ENCODE results near the gene BLOC1S3. TPM values are rescaled to one million over a fixed set of nuclear protein-coding genes. Genes with fewer than 3 reads are reported as not detected.
A peak's percentile ranks its signal among the peaks of the same experiment; 100 is the strongest.

BLOC1S3 gene
- total and polyA plus RNA-seq, 2 of the 4 experiments (the other 2 are of a cell fraction) = 1.1 to 4.9 TPM

DNA sequence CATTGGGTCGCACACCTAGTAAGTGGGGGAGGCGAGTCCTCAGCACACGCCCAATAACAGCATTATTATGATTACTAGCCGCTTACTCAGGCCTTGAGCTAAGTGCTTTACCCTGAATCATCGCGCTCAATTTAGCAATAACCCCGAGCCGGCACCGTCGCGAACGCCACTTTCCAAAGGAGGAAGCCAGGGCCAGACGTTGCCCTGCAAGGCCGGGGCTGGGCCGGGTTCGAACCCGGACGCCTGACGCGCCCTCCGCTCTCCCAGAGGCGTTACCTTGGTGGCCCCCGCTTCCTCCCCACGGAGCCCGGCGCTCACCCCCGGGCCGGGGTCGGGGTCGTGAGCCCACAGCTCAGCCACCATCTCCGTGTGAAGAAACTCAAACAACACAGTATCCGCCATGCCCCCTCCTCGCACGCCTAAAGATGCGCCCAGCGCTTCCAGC lies 745 bp upstream of the BLOC1S3 start, which contains the start of gene TRAPPC6A:
Gene TRAPPC6A, minus strand, starts transcription at position 421 of the 445 bp plus-strand sequence. Its CDS starts 19 bp downstream, at position 402.
- in situ Hi-C loops (cut with MboI; ENCODE audit: low sequenced_read_pairs) = no loop called here
- H4K91ac ChIP-seq (ENCODE audit: insufficient read depth, low read depth, low read length) = no peak within 1 kb of the TSS; the same call in 1 of the 2 replicates
- H2AK5ac ChIP-seq (ENCODE audit: low read depth, low read length) = no peak within 1 kb of the TSS; the same call in 1 of the 2 replicates
- peaks cover 16% of the 10 kb centered on the region; the same call in 1 of the 2 replicates for H4K20me1 ChIP-seq (ENCODE audit: insufficient read depth, low read length)
- H3K36me3 ChIP-seq (ENCODE audit: control insufficient read depth, insufficient read depth, low read length) = peaks cover 4% of the 10 kb centered on the region; the same call in 1 of the 2 replicates
- no TSS peak for BruUV-seq (replicated peaks)
- peak within 1 kb of the TSS; percentile 54 for H3K4ac ChIP-seq (ENCODE audit: low read depth, low read length)
- H3K18ac ChIP-seq (ENCODE audit: low read depth, low read length) = 0 out of 2 replicates have a peak within 1 kb of the TSS, but pooled peaks have one; percentile 12
- TF ChIP-seq CEBPB (IDR thresholded peaks at IDR 0.05; ENCODE audit: low read depth, low read length) = peak; percentile 88
- TF ChIP-seq POLR2A (IDR thresholded peaks at IDR 0.05; ENCODE audit: low read depth, low read length) = peak; percentile 86
- peak; percentile 54; the same call in 1 of the 2 replicates for TF ChIP-seq FOS (IDR thresholded peaks at IDR 0.05; ENCODE audit: low read depth, low read length)
- peak; percentile 93; the same call in 1 of the 2 replicates for TF ChIP-seq CHD1 (IDR thresholded peaks at IDR 0.05; ENCODE audit: low read depth, low read length)
- TF ChIP-seq NFE2L2 (IDR thresholded peaks at IDR 0.05; ENCODE audit: low read depth, low read length) = no peak
- WGBS, 2 experiments (ENCODE audit: extremely low coverage in 2 of 2, insufficient read length in 1 of 2) = 0% methylated on average over 12 of the region's 36 CpGs; no CpG with 5 or more reads in 1 of the 2 experiments
- peaks cover 11 to 44% of the 10 kb centered on the region in 2 experiments for H3K79me1 ChIP-seq (ENCODE audit: low read depth in 1 of 2, low read length in 2 of 2)
- DNase-seq (peak; percentile 70), ATAC-seq (ENCODE audit: low read depth) (peak; percentile 1)
- dilution Hi-C loops (cut with HindIII; ENCODE audit: low sequenced_read_pairs, unreplicated experiment) = no loop called here
- peak within 1 kb of the TSS; percentile 98 for H2AK9ac ChIP-seq (replicated peaks; ENCODE audit: low read depth, low read length, poor library complexity)
- H2BK5ac ChIP-seq (ENCODE audit: low read depth, low read length, poor library complexity, severe bottlenecking) = peak within 1 kb of the TSS; percentile 64
- POLR2A ChIA-PET (ENCODE audit: unreplicated experiment) = interaction anchor here (0.9 kb wide), 1 partner anchor 139 kb away, joined by 7 read pairs; the partner anchor contains the start of gene CLASRP
- H3K9me3 ChIP-seq (ENCODE audit: control insufficient read depth, insufficient read depth, low read length) = no peaks in the 10 kb centered on the region
- H2AFZ ChIP-seq (replicated peaks; ENCODE audit: low read length, poor library complexity) = peak within 1 kb of the TSS; percentile 99
- H3K23ac ChIP-seq (ENCODE audit: low read depth, low read length) = peak within 1 kb of the TSS; percentile 83
- H2BK20ac ChIP-seq (ENCODE audit: low read depth, low read length) = no peak within 1 kb of the TSS
- no peak within 1 kb of the TSS for H2BK15ac ChIP-seq (ENCODE audit: low read depth, low read length)
- H3K4me2 ChIP-seq (ENCODE audit: low read depth, low read length) = peak within 1 kb of the TSS; percentile 96
- peak within 1 kb of the TSS; percentile 74 for H3K14ac ChIP-seq (replicated peaks; ENCODE audit: low read depth, low read length)
- H3K27ac ChIP-seq (ENCODE audit: insufficient read depth, low read length) = peak within 1 kb of the TSS; percentile 69
- intact Hi-C loops (cut with micrococcal nuclease) = no loop called here
- H3K9me1 ChIP-seq (ENCODE audit: insufficient read depth, low read length) = 0 out of 2 replicates have a peak, but pooled peaks cover 12% of the 10 kb centered on the region
- H3K9ac ChIP-seq (ENCODE audit: low read depth, low read length) = peak within 1 kb of the TSS; percentile 63
- H3K27me3 ChIP-seq (ENCODE audit: control insufficient read depth, insufficient read depth, low read length) = no peaks in the 10 kb centered on the region
- CTCF ChIA-PET = interaction anchor here (0.8 kb wide), 1 partner anchor 25 kb away, joined by 3 read pairs; no protein-coding TSS in a partner anchor
- H4K5ac ChIP-seq (ENCODE audit: low read depth, low read length) = peak within 1 kb of the TSS; percentile 57; the same call in 1 of the 2 replicates
- peak within 1 kb of the TSS; percentile 79 for H3K4me3 ChIP-seq (ENCODE audit: insufficient read depth, low read depth, low read length)
- H4K8ac ChIP-seq (ENCODE audit: low read depth in 2 of 2, low read length in 2 of 2) = peak within 1 kb of the TSS; percentile 29 to 91; a peak in 3 of 4 replicates
- no peak within 1 kb of the TSS for H2BK120ac ChIP-seq (ENCODE audit: low read depth, low read length)
- H3K56ac ChIP-seq (ENCODE audit: extremely low read depth, insufficient read depth, low read length) = peak within 1 kb of the TSS; percentile 51
- peaks cover 4% of the 10 kb centered on the region; the same call in 1 of the 2 replicates for H3K4me1 ChIP-seq (ENCODE audit: control insufficient read depth, insufficient read depth, low read length)
